HL-60/S4 (cell line): ENCODE data around the gene CCDC70.
"Not testable (repeated sequence)": the region's sequence is repeated elsewhere in the genome, so short reads cannot be mapped to it uniquely, and the experiment has no call there.

Source experiments
- in situ Hi-C: fragments of 300-500 bp; cut with MboI; formaldehyde crosslinking; loops from 2 replicates; pipeline ENCODE4 v1.14.3; 2022; ENCODE audit warnings: low sequenced_read_pairs

CCDC70 gene

DNA sequence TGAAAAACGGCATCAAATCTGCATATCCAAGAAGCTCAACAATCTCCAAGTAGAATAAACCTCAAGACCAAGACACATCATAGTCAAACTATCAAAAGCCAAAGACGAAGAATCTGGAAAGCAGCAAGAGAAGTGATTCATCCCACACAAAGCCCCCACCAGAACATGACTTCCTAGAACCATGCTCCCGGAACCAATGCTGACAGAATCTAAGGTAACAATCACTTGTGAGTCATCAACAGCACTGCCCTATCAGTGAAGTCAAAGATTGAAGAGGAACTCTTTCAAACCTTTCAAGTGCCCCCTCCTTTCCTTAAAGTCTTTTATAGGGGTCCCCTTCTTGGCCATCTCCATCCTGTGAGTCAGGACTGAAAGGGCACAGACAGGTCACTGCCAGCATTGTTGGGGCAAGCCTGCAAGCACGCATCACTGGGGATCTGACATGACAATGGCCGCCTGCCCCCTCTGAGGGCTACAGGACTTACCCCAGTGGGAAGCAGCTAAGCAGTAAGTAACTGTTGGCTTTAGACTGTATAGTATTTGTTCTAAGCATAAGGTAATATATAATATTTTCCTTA lies at the start of gene CCDC70:
Gene CCDC70 (plus strand): TSS at position 247 of the 578 bp plus-strand sequence. CDS start 3,443 bp downstream, outside the sequence.
- in situ Hi-C loops: no loop called here

DNA sequence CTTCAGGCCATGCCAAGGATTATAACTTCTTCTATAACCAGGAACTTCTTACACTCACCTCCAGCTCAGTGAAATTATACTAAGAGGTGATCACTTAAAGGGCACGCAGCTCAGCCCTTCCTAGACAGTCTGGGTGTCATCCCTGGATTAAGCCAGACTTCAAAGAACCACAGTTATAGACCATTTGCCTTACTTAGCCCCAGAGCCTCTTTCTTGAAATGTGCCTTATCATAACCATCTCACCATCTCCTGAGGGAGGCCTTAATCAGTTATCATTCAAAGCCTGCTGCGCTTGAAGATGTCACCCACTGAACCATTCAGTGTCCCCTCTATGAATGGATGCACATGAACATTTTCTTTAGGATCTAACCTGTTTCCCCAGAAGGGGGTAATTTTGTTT lies 47.7 kb upstream of the CCDC70 start:
- in situ Hi-C loops: no loop called here

DNA sequence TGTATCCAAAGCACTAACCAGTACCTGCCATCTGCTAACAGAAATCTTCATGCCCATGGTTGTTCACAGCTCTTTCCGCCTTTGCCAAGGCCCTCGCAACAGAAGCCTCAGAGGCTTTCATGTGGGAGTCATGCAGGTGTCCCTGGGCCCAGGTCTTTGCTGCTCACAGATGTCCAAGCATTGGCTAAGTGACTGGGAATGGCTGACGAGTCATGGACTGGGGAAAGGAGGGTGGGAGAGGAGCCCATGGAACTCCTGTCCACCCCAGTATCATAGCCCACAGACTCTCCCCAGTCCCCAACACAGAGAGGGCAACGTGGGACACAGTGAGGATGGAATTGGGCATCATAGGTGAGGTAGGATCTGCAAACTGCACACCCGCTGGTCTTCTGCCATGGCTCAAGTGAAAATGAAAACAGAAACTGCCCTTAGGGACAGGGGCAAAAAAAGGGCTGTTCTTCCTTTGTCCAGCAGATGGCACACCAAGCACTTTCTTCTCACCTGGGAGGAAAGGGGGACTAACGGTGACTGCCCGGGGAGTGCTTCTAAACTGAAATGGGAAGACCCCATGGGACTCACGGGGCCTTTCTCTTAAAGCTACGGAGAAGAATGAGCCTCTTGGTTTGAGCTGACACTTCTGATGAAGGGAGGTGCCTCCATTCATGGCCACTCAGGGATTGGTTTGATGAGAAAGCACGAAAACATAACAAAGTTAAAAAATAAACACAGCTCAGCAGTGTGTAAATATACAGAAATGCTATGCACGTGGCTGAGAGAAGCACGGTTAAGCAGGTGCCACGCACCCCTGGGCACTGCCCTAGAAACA lies 46.7 kb upstream of the CCDC70 start:
- in situ Hi-C loops: no loop called here

DNA sequence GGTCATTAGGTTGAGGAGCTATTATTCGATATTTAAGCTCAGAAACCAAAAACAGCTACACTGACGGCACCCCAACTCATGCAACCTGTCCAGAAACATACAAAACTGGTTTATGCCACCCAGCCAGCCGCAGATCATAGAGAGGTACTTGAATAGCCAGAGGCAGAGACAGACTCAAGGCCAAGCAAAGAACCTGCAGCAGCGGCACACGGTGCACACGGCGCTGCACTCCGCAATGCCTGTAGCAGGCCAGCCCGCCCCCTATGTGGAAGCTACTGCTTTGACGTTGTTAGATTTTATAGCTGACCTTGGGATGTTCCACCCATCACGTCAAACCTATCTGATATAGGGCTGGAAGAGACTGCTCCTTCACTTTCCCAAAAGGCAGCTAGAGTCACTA lies 45.9 kb upstream of the CCDC70 start:
- in situ Hi-C loops: no loop called here

DNA sequence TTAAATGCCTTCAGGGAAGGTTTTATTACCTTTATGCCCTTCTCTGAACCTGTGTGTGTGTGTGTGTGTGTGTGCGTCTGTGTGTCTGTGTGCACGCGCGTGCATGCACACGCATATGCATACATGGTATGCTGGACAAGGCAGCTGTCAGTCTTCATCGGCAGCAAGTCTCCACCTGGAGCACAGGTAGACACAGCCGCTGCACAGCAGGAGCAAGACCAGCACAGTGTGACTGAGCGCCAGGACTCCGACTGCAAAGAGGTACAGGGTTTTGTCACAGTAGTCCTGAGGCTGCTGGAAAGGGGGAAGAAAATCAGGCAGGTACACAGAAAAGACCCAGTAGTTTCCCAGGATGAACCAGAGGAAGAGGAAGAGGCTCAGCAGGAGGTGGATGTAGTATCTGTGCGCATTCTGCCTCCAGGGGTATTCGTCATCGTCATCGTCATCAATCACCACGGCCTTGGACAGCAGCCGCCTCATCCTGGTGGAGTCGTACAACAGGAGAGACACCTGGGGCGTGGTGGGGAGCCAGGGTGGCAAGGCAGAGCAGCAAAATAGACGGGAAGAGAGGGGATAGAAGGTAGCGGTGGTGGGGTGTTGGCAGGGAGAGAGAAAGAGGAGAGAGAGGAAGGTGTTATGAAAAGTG lies 45.0 kb upstream of the CCDC70 start:
- in situ Hi-C loops: no loop called here

DNA sequence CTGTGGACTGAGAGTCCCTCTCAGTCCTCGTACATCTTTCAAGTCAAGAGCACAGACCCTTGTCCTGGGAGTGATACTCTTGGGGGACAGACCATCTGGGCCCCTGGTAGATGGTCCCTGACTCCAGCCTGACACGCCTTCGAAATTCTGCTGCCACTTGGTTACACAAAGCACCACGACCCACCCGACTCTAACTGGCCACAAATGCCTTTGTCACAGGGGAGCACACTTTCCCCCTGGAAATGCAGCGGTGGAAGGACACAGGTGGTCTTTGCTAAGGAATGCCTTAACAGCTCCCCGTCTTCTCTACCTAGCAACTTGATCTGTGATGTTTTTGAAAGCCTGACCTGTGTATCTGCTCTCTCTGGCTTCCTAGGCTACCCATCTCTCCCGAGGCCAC lies 44.1 kb upstream of the CCDC70 start:
- in situ Hi-C loops: no loop called here

DNA sequence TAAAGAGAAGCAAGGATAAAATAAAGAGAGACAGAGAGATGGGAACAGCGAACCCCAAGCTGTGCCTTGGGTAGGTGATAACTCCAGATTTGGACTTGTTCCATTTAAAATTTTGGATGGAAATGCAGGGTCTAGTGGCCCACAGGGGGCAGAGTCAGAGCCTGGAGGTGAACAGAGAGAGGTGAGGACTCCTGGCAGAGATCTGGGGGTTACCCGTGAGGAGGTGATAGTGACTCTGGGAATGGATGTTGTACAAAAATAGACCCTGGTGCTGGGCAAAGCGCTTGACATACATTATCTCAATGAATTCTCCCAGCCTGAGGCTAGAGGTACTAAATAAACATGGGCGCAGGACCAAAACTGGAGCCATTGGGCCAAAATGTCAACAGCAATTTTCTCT lies 43.5 kb upstream of the CCDC70 start:
- in situ Hi-C loops: no loop called here

DNA sequence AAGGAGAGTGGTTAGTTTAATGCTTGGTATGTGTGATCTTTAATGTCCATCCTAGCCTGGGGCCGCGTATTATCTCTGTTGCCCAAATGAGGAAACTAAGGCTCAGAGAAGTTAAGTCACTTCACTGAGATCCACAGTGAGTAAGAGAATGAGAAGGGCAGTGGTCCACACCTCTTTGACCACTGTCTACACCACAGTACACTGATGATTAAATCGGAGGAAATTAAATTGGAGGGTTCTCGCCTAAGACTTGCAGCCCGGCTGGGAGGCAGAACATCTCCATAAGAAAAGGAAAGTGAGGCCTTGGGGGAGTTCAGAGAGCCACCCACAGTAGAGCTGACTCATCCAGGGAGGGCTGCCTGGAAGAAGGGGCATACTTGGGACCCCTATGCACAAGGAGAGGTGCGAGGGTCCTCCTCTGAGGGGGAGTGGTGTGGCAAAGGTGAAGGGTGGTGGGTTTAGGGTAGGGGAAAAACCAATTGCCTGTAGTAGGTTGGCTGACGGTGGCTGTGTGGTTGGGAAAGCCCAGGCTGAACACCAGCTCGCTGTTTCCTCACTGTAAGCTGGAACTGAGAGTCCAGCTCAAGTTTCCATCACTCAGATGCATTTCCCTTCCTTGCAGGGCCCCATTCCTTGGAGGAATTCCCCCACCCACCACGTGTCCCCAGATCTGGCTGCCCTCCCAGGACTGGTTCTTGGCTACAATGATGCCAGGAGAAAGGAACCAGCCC lies 42.8 kb upstream of the CCDC70 start:
- in situ Hi-C loops: no loop called here

DNA sequence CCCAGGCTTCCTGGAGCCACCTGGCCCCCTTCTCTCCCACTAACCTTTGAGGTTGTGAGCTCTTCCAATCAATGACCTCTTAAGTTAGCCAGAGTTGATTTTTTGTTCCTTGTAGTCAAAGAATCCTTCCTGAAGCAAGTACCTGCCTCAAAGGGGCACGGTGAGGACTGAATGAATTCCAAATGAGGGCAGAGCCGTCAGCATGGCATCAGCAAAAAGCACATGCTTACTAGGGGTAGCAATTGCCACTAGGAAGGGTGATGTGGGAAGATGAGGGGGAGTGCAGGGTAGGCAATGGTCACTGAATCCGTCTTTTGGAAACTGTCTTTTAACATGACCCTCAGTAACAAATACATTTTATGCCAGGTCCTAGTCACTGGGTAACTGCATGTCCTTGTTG lies 42.2 kb upstream of the CCDC70 start:
- in situ Hi-C loops: no loop called here

DNA sequence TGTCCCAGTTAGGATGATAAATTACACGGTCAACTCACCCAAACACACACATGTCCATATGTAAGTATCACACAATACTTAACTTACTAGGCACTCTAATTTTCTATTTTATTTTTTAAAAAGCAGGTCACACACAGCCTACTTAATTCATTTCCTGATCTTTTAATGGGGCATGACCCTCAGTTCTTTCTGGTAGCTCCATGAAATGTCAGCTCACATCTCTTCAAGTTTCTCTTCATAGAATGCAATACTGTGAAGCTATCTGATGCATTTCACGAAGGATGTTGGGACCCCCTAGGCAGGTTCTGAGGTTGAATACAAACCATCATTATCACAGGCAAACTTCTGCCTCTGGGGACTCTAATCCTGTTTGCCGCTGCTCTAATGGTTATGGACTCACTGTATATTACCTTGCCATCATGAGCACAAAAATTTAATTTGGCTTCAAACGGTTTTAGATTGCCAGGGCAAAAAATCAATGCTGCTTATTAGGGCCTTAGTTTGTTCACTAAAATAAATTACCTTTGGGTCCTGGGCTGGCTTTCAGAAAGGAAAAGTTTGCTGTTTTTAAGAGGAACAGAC lies 41.7 kb upstream of the CCDC70 start:
- in situ Hi-C loops: no loop called here

DNA sequence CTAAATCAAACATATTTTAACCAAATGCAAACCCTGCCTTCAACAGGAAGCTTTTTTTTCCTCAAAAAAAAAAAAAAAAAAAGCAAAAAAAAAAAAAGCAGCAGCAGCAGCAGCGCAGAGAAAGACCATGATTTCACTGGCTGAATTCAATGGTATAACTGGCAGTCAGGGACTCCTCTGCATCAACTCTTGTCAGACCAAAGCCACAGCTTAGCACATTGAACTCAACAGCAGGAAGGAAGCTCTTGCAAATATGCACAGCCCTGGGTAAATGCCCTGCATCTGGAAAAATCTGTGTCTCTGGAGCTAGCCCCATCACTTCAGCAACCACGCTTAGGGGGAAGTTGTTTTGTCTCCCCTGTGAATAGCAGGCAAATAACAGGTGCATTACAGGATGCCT lies 40.2 kb upstream of the CCDC70 start:
- in situ Hi-C loops: no loop called here

DNA sequence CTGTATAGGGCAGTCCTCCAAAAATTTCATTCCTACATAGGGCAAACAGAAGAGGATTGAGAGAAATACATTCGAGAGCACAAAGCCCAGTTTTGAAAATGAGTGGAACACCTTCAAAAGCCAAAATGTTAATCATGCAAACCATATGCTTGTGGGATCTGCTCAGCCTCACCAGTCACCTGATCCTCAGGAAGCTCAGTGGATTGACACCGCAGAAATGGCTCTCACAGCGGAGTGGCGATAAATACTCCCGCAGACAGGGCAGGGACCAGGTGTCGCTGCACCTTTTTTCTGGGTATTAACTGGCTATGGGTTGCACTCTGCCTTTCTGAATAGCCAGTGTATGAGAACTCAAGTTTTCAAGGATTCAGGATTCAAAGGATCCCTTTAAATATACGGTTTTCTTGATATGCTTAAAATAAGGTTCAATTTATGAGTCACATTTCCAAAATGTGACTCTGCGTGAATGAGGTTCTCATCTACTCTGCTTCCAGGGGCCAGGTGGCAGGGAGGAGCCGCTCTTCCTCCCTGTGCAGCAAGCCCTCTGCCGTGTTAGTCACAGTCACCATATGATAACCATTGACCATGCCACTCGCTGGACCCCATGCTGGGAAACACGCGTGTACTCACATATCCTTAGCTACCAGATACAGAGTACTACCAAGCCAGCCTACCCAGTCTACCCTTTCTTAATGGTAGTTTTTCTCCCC lies 39.5 kb upstream of the CCDC70 start:
- in situ Hi-C loops: no loop called here

DNA sequence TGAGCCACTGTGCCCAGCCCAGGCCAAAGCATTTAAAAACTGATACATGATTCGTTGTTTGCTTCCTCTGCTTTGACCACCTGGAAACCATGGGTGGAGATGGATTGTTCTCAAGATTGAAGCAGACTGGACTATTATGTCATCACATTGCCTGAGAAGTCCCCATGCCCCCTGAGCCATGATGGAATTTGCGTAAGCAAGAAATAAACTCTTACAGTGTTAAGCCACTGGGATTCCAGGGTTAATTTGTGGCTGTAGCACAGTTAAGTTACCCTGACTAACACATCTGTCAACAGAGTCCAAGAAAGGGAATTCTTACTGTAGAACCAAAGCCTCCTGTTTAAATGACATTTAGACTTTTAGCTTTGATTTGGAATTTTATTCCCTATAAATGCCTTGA lies 38.4 kb upstream of the CCDC70 start:
- in situ Hi-C loops: no loop called here

DNA sequence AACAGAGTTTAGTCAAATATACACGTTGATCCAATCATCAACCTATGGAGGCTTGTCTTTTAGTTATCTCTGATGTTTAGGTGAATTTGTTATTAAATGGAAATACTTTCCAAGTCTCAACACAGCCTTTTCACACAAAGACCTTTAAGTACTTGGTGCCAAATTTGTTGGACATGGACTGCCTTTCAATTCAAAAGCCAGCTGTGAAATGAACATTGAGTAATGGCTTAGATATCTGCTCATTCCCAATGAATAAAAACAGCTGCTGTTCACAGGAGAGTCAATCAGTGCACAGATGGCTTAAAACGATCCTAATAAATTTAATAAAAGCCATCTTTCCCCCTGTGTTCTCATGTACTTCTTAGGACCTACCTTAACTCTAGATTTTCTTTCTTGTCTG lies 37.9 kb upstream of the CCDC70 start:
- in situ Hi-C loops: no loop called here

DNA sequence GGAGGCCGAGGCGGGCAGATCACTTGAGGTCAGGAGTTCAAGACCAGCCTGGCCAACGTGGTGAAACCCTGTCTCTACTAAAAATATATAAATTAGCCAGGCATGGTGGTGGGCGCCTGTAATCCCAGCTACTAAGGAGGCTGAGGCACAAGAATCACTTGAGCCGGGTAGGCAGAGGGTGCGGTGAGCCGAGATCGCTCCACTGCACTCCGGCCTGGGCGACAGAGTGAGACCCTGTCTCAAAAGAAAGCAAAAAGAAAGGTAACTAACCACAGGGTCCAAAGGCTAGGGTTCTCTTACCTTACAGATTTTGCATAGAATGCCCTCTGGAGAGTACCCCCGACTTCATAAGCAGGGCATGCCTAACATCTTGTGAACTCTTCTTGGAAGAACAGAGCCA lies 37.1 kb upstream of the CCDC70 start:
- in situ Hi-C loops: not testable (repeated sequence)

DNA sequence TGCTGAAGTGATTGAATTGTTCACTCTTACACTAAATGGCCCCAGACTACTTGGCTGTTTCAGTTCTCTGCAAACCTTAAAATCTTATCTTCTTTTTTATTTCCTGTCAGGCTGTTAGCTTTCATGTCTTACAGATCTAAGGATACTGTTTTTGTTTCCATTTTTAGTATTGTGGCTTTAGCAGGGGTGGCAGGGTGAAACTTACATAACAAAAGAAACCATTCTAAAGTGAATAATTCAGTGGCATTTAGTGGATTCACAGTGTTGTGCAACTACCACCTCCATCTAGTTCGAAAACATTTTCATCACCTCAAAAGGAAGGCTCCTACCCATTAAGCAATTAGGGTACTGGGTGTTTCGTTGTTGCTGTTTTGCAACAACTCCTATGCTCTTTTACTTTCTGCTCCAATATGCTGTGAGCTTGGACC lies 36.6 kb upstream of the CCDC70 start:
- in situ Hi-C loops: no loop called here

DNA sequence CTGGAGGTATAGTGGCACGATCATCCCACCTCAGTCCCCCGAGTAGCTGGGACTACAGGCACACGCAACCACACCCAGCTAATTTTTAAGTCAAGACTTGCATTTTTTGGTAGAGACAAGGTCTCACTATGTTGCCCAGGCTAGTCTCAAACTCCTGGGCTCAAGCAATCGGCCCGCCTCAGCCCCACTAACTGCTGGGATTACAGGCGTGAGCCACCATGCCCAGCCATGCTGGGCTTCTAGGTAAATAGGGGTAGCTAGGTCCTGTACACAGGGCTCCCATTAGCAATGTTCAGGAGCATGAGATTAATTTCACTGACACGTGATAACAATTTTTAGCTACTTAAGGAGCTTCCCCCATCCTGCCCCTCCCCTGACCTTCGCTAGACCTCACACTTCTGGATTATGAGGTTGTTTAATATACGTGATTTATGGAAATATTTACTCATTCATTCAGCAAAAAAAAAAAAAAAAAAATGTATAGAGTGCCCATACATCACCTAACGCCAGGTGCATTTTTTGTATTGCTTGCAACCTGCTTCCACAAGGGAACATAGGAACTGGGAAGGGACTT lies 36.0 kb upstream of the CCDC70 start:
- in situ Hi-C loops: no loop called here

DNA sequence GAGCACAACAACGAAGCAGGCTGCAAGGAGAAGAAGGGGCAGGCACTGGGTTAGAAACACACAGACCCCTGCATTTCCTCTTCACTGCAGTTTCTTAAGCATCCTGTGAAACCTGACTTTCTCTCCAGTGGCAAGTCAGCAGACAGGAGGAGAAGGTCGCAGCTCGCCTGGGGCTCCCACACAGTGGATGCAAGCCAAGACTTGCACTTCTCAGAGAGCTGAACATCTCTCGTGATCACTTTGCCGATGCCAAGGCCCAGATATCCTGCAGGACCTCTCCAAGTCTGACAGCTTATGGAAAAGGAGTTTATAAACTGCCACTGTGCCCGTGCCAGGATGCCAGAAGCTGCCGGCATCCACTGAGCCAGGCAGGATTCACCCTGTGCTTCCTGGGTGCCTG lies 35.2 kb upstream of the CCDC70 start:
- in situ Hi-C loops: no loop called here

DNA sequence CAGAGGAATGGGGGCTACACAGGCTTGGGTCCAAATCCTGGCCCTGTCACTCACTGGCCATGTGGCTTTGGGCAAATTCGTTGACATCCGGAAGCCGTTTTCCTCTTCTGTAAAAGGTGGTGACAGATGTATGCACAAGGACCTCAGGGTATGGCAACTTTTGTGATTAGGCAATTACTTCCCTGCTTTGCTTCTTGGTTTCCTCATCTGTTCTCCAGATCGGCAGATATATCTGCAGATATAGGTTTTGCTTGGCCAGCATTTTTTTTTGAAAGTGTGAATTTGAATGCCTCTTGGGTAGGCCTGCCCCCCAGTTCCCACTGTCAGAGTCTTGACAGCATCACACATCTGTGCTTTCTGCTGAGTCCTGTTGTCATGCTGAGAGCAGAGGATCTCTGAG lies 34.5 kb upstream of the CCDC70 start:
- in situ Hi-C loops: no loop called here
